GM23338 (cell line): ENCODE data around the gene S1PR1. TPM values are rescaled to one million over a fixed set of nuclear protein-coding genes. Genes with fewer than 3 reads are reported as not detected.

Source experiments
- ATAC-seq: fragments of 200-7000 bp; cut with Tn5 transposase; 3 replicates; pipeline ENCODE4 v1.9.1; 2020
- DNase-seq: peaks from one replicate; pipeline ENCODE4 v3.0.0-alpha.2; 2015; ENCODE audit warnings: low spot score
- H2AFZ ChIP-seq: fragments of 200-600 bp; sonication (generic); 2 replicates; pipeline ENCODE4 v1.8.0; 2016; ENCODE audit warnings: antibody characterized with exemption, mild to moderate bottlenecking, moderate library complexity
- H3F3A ChIP-seq: fragments of 200-600 bp; sonication (generic); replicated peaks from 2 replicates; pipeline ENCODE4 v1.8.0; 2017; ENCODE audit warnings: antibody characterized with exemption, mixed run types, low read depth
- H3K27ac ChIP-seq: fragments of 200-600 bp; sonication (generic); 2 replicates; pipeline ENCODE4 v1.6.1; 2016; ENCODE audit warnings: low read depth
- H3K27me3 ChIP-seq: fragments of 200-600 bp; sonication (generic); 2 replicates; pipeline ENCODE4 v1.8.0; 2016; ENCODE audit warnings: mild to moderate bottlenecking, mixed run types, moderate library complexity; ENCODE audit not compliant: insufficient read depth
- H3K36me3 ChIP-seq: fragments of 200-600 bp; sonication (generic); 2 replicates; pipeline ENCODE4 v1.8.0; 2016; ENCODE audit warnings: mild to moderate bottlenecking; ENCODE audit not compliant: insufficient read depth
- H3K4me1 ChIP-seq: fragments of 200-600 bp; sonication (generic); 2 replicates; pipeline ENCODE4 v1.8.0; 2016; ENCODE audit warnings: mild to moderate bottlenecking, moderate library complexity; ENCODE audit not compliant: insufficient read depth
- H3K4me2 ChIP-seq: fragments of 200-600 bp; sonication (generic); 2 replicates; pipeline ENCODE4 v1.7.1; 2017; ENCODE audit warnings: mixed run types
- H3K4me3 ChIP-seq: fragments of 200-600 bp; sonication (generic); 2 replicates; pipeline ENCODE4 v1.6.1; 2016; ENCODE audit warnings: mixed run types
- H3K79me2 ChIP-seq: fragments of 200-600 bp; sonication (generic); replicated peaks from 2 replicates; pipeline ENCODE4 v1.8.0; 2017; ENCODE audit warnings: mild to moderate bottlenecking; ENCODE audit not compliant: insufficient read depth
- H3K9me2 ChIP-seq: fragments of 200-600 bp; sonication (generic); 2 replicates; pipeline ENCODE4 v1.8.0; 2017; ENCODE audit not compliant: insufficient read depth
- H4K20me1 ChIP-seq: fragments of 200-600 bp; sonication (generic); replicated peaks from 2 replicates; pipeline ENCODE4 v1.8.0; 2017; ENCODE audit warnings: mild to moderate bottlenecking; ENCODE audit not compliant: insufficient read depth
- H3K27ac Mint-ChIP-seq: 2 replicates; pipeline ENCODE4 v1.8.0; 2020; ENCODE audit warnings: inconsistent platforms, mild to moderate bottlenecking, moderate library complexity, mixed read lengths
- H3K27me3 Mint-ChIP-seq: 3 replicates; pipeline ENCODE4 v1.8.0; 2022; ENCODE audit warnings: low read depth, mild to moderate bottlenecking, moderate library complexity, mixed read lengths, inconsistent platforms; ENCODE audit not compliant: insufficient read depth, poor library complexity
- H3K36me3 Mint-ChIP-seq: 3 replicates; pipeline ENCODE4 v1.8.0; 2021; ENCODE audit warnings: low read depth, mild to moderate bottlenecking, inconsistent platforms, moderate library complexity, mixed read lengths
- H3K4me1 Mint-ChIP-seq: 3 replicates; pipeline ENCODE4 v1.8.0; 2020; ENCODE audit warnings: mild to moderate bottlenecking, inconsistent platforms, mixed read lengths
- H3K4me3 Mint-ChIP-seq: 3 replicates; pipeline ENCODE4 v1.8.0; 2021; ENCODE audit warnings: moderate library complexity, mild to moderate bottlenecking, inconsistent platforms, mixed read lengths
- H3K9me3 Mint-ChIP-seq: 3 replicates; pipeline ENCODE4 v1.8.0; 2020; ENCODE audit warnings: moderate library complexity, mild to moderate bottlenecking, inconsistent platforms, mixed read lengths
- CREB1 ChIP-seq: fragments of 250-450 bp; sonication (Bioruptor Pico); IDR thresholded peaks from 2 replicates; pipeline ENCODE4 v1.5.0; 2020; ENCODE audit warnings: low read depth, mild to moderate bottlenecking, moderate library complexity
- EZH2 ChIP-seq: fragments of 200-600 bp; sonication (generic); IDR thresholded peaks from one replicate; pipeline ENCODE4 v1.8.0; 2017; ENCODE audit warnings: antibody characterized with exemption, mild to moderate bottlenecking, low read depth; ENCODE audit not compliant: unreplicated experiment
- EZH2phosphoT487 ChIP-seq: fragments of 200-600 bp; sonication (generic); IDR thresholded peaks from one replicate; pipeline ENCODE4 v1.8.1; 2018; ENCODE audit warnings: antibody characterized with exemption; ENCODE audit not compliant: unreplicated experiment
- NANOG ChIP-seq: IDR thresholded peaks from 2 replicates; pipeline ENCODE4 v1.6.1; 2016; ENCODE audit warnings: antibody characterized with exemption, borderline replicate concordance
- POLR2AphosphoS5 ChIP-seq: IDR thresholded peaks from 2 replicates; pipeline ENCODE4 v1.6.1; 2016; ENCODE audit warnings: antibody characterized with exemption, low read depth
- STAT1 ChIP-seq: IDR thresholded peaks from one replicate; pipeline ENCODE4 v1.6.1; 2016; ENCODE audit warnings: antibody characterized with exemption; ENCODE audit not compliant: unreplicated experiment
- ZNF114 ChIP-seq: fragments of 250-450 bp; sonication (Bioruptor Pico); IDR thresholded peaks from 2 replicates; pipeline ENCODE4 v1.5.0; 2020; ENCODE audit warnings: mild to moderate bottlenecking, moderate library complexity
- ZNF331 ChIP-seq: fragments of 250-450 bp; sonication (Bioruptor Pico); IDR thresholded peaks from 2 replicates; pipeline ENCODE4 v1.5.0; 2020; ENCODE audit warnings: low read depth, mild to moderate bottlenecking, moderate library complexity
- polyA plus RNA-seq: library from polyadenylated mRNA; unstranded; fragments of >200 nt; fragmentation: Nextera tagmentation; extraction: Ambion mirVana; gene quantifications from 2 replicates; pipeline ENCODE4 v1.2.1, GENCODE V29; 2016
- total RNA-seq: library from RNA; depleted of rRNA; stranded (reverse); fragments of >200 nt; shearing (Covaris generic); gene quantifications from 2 replicates; pipeline ENCODE4 v1.2.3, GENCODE V29; 2014
- TF ChIP-seq, protein P1 (sequence below): IDR thresholded peaks from one replicate; pipeline ENCODE4 v1.6.1; 2018; ENCODE audit warnings: antibody characterized with exemption; ENCODE audit not compliant: unreplicated experiment
- TF ChIP-seq, protein P2 (sequence below): fragments of 250-450 bp; sonication (Bioruptor Pico); IDR thresholded peaks from 2 replicates; pipeline ENCODE4 v1.5.0; 2020; ENCODE audit warnings: mild to moderate bottlenecking, moderate library complexity
- TF ChIP-seq, protein P3 (sequence below): IDR thresholded peaks from 2 replicates; pipeline ENCODE4 v1.6.1; 2016; ENCODE audit warnings: antibody characterized with exemption

S1PR1 gene
- total and polyA plus RNA-seq, 2 experiments from 2014 or later = 2.6 to 4.1 TPM

DNA sequence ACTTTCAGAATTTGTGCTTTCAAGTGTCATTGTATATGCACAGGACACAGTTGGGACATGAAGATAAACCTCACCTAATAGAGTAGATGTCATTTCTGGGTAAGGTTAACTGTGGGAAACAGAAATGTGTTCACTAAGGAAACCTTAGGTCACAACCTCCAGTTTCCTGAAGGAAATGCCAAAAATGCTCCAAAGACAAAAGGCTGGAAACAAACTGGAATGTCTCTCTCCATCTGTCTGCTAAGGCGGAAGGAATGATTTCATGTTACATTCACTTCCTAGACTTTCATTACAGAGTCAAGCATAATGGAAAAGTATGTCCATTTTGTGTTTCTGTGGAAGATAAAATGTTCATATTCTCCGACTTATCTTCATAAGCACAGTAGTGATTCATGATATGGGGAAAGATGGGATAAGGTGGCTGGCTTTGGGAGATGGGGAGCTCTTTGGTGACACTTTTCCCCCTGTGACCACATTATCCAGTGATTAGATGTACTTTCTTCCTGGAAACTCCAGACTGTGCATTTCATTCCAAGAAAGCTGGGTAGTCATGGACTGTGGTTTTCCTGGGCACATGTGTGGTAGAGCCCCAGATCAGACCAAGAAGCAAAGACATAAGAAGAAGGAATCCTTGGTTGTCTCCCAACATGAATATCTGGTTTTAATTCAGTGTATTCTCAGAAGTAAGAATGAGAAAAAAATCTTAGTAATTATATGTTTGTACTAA lies 5.7 kb downstream of the S1PR1 start:
- Mint-ChIP-seq H3K36me3 (peaks cover 9% of the 10 kb centered on the region), H3K9me3 (no peaks in the 10 kb centered on the region), H3K27ac (no peak overlapping the region), H3K27me3 (peaks cover 12% of the 10 kb centered on the region), H3K4me1 (peaks cover 8% of the 10 kb centered on the region), H3K4me3 (no peak overlapping the region)
- Histone ChIP-seq H2AFZ (no peak overlapping the region), H3K4me1 (peaks cover 7% of the 10 kb centered on the region; the same call in 1 of the 2 replicates), H3K9me2 (no peaks in the 10 kb centered on the region), H3K79me2 (no peaks in the 10 kb centered on the region), H3K27me3 (peaks cover 11% of the 10 kb centered on the region), H3K36me3 (no peaks in the 10 kb centered on the region), H3F3A (no peaks in the 10 kb centered on the region), H3K4me3 (no peak overlapping the region), H3K4me2 (no peak overlapping the region), H3K27ac (no peak overlapping the region), H4K20me1 (no peaks in the 10 kb centered on the region; the same call in 1 of the 2 replicates)
- ATAC-seq = no peak
- no peak for DNase-seq
- TF ChIP-seq EZH2 (no peak), ZNF114 (CRISPR knock-in tag) (no peak)

DNA sequence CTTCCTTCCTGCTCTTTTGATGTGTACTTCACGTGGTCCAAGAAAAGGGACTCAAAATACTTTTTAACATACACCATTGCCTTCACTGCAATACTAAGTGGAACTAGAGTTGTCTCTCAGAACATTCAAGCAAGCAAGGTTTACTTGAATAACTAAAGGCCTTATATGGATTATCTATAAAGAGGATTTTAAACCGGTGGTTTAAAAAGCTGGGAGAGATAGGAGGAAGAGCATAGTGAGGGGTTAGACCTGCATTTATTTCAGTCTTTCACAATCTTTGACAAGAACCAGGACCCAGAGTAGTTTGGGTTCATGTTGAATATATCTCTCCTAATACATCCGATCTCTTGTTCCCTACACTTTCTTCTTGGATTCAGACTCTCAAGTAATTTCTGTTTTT lies 6.9 kb downstream of the S1PR1 start:
- H3K27ac ChIP-seq = no peak overlapping the region
- no peak overlapping the region for H3K4me2 ChIP-seq
- Mint-ChIP-seq H3K4me1 (peaks cover 1% of the 10 kb centered on the region; the same call in 2 of the 3 replicates), H3K9me3 (no peaks in the 10 kb centered on the region), H3K4me3 (no peak overlapping the region), H3K27me3 (peaks cover 6% of the 10 kb centered on the region), H3K36me3 (peaks cover 9% of the 10 kb centered on the region), H3K27ac (no peak overlapping the region)
- H2AFZ ChIP-seq = no peak overlapping the region
- no peaks in the 10 kb centered on the region for H3K36me3 ChIP-seq
- H3K79me2 ChIP-seq = no peaks in the 10 kb centered on the region
- no peaks in the 10 kb centered on the region for H3K9me2 ChIP-seq
- no peaks in the 10 kb centered on the region for H3F3A ChIP-seq
- no peak for ATAC-seq
- no peaks in the 10 kb centered on the region; the same call in 1 of the 2 replicates for H4K20me1 ChIP-seq
- no peaks in the 10 kb centered on the region for H3K27me3 ChIP-seq
- no peak for DNase-seq
- no peak overlapping the region for H3K4me3 ChIP-seq
- H3K4me1 ChIP-seq = no peaks in the 10 kb centered on the region
- TF ChIP-seq POLR2AphosphoS5 (no peak), EZH2phosphoT487 (no peak), EZH2 (no peak), CREB1 (CRISPR knock-in tag) (no peak), STAT1 (no peak), ZNF331 (no peak), NANOG (no peak), ZNF114 (CRISPR knock-in tag) (no peak)
- TF ChIP-seq, protein P1, sequence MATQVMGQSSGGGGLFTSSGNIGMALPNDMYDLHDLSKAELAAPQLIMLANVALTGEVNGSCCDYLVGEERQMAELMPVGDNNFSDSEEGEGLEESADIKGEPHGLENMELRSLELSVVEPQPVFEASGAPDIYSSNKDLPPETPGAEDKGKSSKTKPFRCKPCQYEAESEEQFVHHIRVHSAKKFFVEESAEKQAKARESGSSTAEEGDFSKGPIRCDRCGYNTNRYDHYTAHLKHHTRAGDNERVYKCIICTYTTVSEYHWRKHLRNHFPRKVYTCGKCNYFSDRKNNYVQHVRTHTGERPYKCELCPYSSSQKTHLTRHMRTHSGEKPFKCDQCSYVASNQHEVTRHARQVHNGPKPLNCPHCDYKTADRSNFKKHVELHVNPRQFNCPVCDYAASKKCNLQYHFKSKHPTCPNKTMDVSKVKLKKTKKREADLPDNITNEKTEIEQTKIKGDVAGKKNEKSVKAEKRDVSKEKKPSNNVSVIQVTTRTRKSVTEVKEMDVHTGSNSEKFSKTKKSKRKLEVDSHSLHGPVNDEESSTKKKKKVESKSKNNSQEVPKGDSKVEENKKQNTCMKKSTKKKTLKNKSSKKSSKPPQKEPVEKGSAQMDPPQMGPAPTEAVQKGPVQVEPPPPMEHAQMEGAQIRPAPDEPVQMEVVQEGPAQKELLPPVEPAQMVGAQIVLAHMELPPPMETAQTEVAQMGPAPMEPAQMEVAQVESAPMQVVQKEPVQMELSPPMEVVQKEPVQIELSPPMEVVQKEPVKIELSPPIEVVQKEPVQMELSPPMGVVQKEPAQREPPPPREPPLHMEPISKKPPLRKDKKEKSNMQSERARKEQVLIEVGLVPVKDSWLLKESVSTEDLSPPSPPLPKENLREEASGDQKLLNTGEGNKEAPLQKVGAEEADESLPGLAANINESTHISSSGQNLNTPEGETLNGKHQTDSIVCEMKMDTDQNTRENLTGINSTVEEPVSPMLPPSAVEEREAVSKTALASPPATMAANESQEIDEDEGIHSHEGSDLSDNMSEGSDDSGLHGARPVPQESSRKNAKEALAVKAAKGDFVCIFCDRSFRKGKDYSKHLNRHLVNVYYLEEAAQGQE = no peak
- TF ChIP-seq, protein P2, sequence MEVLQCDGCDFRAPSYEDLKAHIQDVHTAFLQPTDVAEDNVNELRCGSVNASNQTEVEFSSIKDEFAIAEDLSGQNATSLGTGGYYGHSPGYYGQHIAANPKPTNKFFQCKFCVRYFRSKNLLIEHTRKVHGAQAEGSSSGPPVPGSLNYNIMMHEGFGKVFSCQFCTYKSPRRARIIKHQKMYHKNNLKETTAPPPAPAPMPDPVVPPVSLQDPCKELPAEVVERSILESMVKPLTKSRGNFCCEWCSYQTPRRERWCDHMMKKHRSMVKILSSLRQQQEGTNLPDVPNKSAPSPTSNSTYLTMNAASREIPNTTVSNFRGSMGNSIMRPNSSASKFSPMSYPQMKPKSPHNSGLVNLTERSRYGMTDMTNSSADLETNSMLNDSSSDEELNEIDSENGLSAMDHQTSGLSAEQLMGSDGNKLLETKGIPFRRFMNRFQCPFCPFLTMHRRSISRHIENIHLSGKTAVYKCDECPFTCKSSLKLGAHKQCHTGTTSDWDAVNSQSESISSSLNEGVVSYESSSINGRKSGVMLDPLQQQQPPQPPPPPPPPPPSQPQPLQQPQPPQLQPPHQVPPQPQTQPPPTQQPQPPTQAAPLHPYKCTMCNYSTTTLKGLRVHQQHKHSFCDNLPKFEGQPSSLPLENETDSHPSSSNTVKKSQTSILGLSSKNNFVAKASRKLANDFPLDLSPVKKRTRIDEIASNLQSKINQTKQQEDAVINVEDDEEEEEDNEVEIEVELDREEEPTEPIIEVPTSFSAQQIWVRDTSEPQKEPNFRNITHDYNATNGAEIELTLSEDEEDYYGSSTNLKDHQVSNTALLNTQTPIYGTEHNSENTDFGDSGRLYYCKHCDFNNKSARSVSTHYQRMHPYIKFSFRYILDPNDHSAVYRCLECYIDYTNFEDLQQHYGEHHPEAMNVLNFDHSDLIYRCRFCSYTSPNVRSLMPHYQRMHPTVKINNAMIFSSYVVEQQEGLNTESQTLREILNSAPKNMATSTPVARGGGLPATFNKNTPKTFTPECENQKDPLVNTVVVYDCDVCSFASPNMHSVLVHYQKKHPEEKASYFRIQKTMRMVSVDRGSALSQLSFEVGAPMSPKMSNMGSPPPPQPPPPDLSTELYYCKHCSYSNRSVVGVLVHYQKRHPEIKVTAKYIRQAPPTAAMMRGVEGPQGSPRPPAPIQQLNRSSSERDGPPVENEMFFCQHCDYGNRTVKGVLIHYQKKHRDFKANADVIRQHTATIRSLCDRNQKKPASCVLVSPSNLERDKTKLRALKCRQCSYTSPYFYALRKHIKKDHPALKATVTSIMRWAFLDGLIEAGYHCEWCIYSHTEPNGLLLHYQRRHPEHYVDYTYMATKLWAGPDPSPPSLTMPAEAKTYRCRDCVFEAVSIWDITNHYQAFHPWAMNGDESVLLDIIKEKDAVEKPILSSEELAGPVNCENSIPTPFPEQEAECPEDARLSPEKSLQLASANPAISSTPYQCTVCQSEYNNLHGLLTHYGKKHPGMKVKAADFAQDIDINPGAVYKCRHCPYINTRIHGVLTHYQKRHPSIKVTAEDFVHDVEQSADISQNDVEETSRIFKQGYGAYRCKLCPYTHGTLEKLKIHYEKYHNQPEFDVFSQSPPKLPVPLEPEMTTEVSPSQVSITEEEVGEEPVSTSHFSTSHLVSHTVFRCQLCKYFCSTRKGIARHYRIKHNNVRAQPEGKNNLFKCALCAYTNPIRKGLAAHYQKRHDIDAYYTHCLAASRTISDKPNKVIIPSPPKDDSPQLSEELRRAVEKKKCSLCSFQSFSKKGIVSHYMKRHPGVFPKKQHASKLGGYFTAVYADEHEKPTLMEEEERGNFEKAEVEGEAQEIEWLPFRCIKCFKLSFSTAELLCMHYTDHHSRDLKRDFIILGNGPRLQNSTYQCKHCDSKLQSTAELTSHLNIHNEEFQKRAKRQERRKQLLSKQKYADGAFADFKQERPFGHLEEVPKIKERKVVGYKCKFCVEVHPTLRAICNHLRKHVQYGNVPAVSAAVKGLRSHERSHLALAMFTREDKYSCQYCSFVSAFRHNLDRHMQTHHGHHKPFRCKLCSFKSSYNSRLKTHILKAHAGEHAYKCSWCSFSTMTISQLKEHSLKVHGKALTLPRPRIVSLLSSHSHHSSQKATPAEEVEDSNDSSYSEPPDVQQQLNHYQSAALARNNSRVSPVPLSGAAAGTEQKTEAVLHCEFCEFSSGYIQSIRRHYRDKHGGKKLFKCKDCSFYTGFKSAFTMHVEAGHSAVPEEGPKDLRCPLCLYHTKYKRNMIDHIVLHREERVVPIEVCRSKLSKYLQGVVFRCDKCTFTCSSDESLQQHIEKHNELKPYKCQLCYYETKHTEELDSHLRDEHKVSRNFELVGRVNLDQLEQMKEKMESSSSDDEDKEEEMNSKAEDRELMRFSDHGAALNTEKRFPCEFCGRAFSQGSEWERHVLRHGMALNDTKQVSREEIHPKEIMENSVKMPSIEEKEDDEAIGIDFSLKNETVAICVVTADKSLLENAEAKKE (CRISPR knock-in tag) = no peak
- TF ChIP-seq, protein P3, sequence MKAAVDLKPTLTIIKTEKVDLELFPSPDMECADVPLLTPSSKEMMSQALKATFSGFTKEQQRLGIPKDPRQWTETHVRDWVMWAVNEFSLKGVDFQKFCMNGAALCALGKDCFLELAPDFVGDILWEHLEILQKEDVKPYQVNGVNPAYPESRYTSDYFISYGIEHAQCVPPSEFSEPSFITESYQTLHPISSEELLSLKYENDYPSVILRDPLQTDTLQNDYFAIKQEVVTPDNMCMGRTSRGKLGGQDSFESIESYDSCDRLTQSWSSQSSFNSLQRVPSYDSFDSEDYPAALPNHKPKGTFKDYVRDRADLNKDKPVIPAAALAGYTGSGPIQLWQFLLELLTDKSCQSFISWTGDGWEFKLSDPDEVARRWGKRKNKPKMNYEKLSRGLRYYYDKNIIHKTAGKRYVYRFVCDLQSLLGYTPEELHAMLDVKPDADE = no peak
